ENCODE measurements around the gene CDC6.

The CDC6 gene

GRCh38 chr17:40318830-40319391, 31.2 kb downstream of the CDC6 start:
- peak overlapping the region; percentile 93 for H2AFZ ChIP-seq
- H3K4me2 ChIP-seq (ENCODE audit: low read length), result peak overlapping the region; percentile 95
- H3K27me3 ChIP-seq (ENCODE audit: control insufficient read depth, insufficient read depth, low read length), result no peaks in the 10 kb centered on the region
- peak overlapping the region; percentile 66 for H3K27ac ChIP-seq
- H3K9me3 ChIP-seq (ENCODE audit: control insufficient read depth, low read length), result no peaks in the 10 kb centered on the region
- H3K79me2 ChIP-seq, result peaks cover 43% of the 10 kb centered on the region
- peaks cover 42% of the 10 kb centered on the region for H3K4me1 ChIP-seq
- H3K4me3 ChIP-seq (ENCODE audit: low read depth, low read length), result peak overlapping the region; percentile 98
- peak overlapping the region; percentile 65 for H3K9ac ChIP-seq
- no peak for TF ChIP-seq CTCF (IDR thresholded peaks at IDR 0.05)
- H3K36me3 ChIP-seq (ENCODE audit: control insufficient read depth, insufficient read depth, low read length), result no peaks in the 10 kb centered on the region

- Histone ChIP-seq H3K27ac (peak overlapping the region; percentile 82), H3K9ac (no peak overlapping the region), H3K4me1 (peaks cover 40% of the 10 kb centered on the region), H3K27me3 (ENCODE audit: control insufficient read depth, insufficient read depth, low read length) (no peaks in the 10 kb centered on the region), H3K36me3 (ENCODE audit: control insufficient read depth, insufficient read depth, low read length) (no peaks in the 10 kb centered on the region), H3K79me2 (peaks cover 43% of the 10 kb centered on the region), H3K4me3 (ENCODE audit: low read depth, low read length) (no peak overlapping the region), H3K4me2 (ENCODE audit: low read length) (peak overlapping the region; percentile 45), H3K9me3 (ENCODE audit: control insufficient read depth, low read length) (no peaks in the 10 kb centered on the region), H2AFZ (no peak overlapping the region)
- no peak for TF ChIP-seq CTCF (IDR thresholded peaks at IDR 0.05)
Measured at GRCh38 chr17:40319651-40320540, 32.2 kb downstream of the CDC6 start.

- no peak for TF ChIP-seq CTCF (IDR thresholded peaks at IDR 0.05)
- Histone ChIP-seq H3K9me3 (ENCODE audit: control insufficient read depth, low read length) (no peaks in the 10 kb centered on the region), H3K27me3 (ENCODE audit: control insufficient read depth, insufficient read depth, low read length) (no peaks in the 10 kb centered on the region), H3K9ac (no peak overlapping the region), H3K4me2 (ENCODE audit: low read length) (no peak overlapping the region), H3K4me1 (peaks cover 39% of the 10 kb centered on the region), H3K36me3 (ENCODE audit: control insufficient read depth, insufficient read depth, low read length) (no peaks in the 10 kb centered on the region), H3K79me2 (peaks cover 46% of the 10 kb centered on the region), H3K4me3 (ENCODE audit: low read depth, low read length) (no peak overlapping the region), H3K27ac (peak overlapping the region; percentile 82), H2AFZ (no peak overlapping the region)
Measured at GRCh38 chr17:40320756-40321523, 33.3 kb downstream of the CDC6 start.

- Histone ChIP-seq H3K4me2 (ENCODE audit: low read length) (peak overlapping the region; percentile 90), H3K27ac (peak overlapping the region; percentile 82), H3K4me1 (peaks cover 39% of the 10 kb centered on the region), H3K36me3 (ENCODE audit: control insufficient read depth, insufficient read depth, low read length) (no peaks in the 10 kb centered on the region), H3K79me2 (peaks cover 51% of the 10 kb centered on the region), H3K27me3 (ENCODE audit: control insufficient read depth, insufficient read depth, low read length) (no peaks in the 10 kb centered on the region), H3K4me3 (ENCODE audit: low read depth, low read length) (peak overlapping the region; percentile 66), H3K9ac (no peak overlapping the region), H2AFZ (no peak overlapping the region), H3K9me3 (ENCODE audit: control insufficient read depth, low read length) (no peaks in the 10 kb centered on the region)
- TF ChIP-seq CTCF (IDR thresholded peaks at IDR 0.05), result no peak
Measured at GRCh38 chr17:40321524-40321929, 33.8 kb downstream of the CDC6 start.

All from parathyroid adenoma (tissue), 2 donors.